Neural progenitor cell (in vitro differentiated cells): ENCODE results near the gene MARK4. TPM values are rescaled to one million over a fixed set of nuclear protein-coding genes. Genes with fewer than 3 reads are reported as not detected.

Experiments used
- DNase-seq: peaks from one replicate; pipeline ENCODE4 v3.0.0-alpha.2; 2016; ENCODE audit warnings: low spot score
- H2AFZ ChIP-seq: fragments of 200-600 bp; sonication (generic); replicated peaks from 2 replicates; pipeline ENCODE4 v1.6.1; 2016; ENCODE audit warnings: antibody characterized with exemption
- H3F3A ChIP-seq: fragments of 200-600 bp; sonication (generic); 2 replicates; pipeline ENCODE4 v1.6.1; 2016; ENCODE audit warnings: antibody characterized with exemption, low read depth
- H3K27ac ChIP-seq: fragments of 200-600 bp; sonication (generic); 2 replicates; pipeline ENCODE4 v1.5.1; 2016; ENCODE audit warnings: mild to moderate bottlenecking
- H3K27me3 ChIP-seq: fragments of 200-600 bp; sonication (generic); 2 replicates; pipeline ENCODE4 v1.6.1; 2016; ENCODE audit warnings: mild to moderate bottlenecking, moderate library complexity
- H3K36me3 ChIP-seq: fragments of 200-600 bp; sonication (generic); 2 replicates; pipeline ENCODE4 v1.5.1; 2016
- H3K4me1 ChIP-seq: fragments of 200-600 bp; sonication (generic); 2 replicates; pipeline ENCODE4 v1.6.1; 2016; ENCODE audit warnings: mixed run types
- H3K4me2 ChIP-seq: fragments of 200-600 bp; sonication (generic); 2 replicates; pipeline ENCODE4 v1.6.1; 2016
- H3K4me3 ChIP-seq: fragments of 200-600 bp; sonication (generic); 2 replicates; pipeline ENCODE4 v1.5.1; 2016
- H3K79me2 ChIP-seq: fragments of 200-600 bp; sonication (generic); 2 replicates; pipeline ENCODE4 v1.6.1; 2016; ENCODE audit warnings: low read depth
- H3K9ac ChIP-seq: fragments of 200-600 bp; sonication (generic); 2 replicates; pipeline ENCODE4 v1.6.1; 2016
- H3K9me3 ChIP-seq: fragments of 200-600 bp; sonication (generic); 2 replicates; pipeline ENCODE4 v1.5.1; 2016; ENCODE audit warnings: low read depth
- H4K20me1 ChIP-seq: fragments of 200-600 bp; sonication (generic); 2 replicates; pipeline ENCODE4 v1.6.1; 2016; ENCODE audit warnings: low read depth
- H3K27ac Mint-ChIP-seq: 3 replicates; pipeline ENCODE4 v1.8.0; 2021; ENCODE audit warnings: mixed read lengths
- H3K27me3 Mint-ChIP-seq: 2 replicates; pipeline ENCODE4 v1.8.0; 2022; ENCODE audit warnings: low read depth, mild to moderate bottlenecking, inconsistent platforms, moderate library complexity, mixed read lengths; ENCODE audit not compliant: insufficient read depth
- H3K36me3 Mint-ChIP-seq: 3 replicates; pipeline ENCODE4 v1.8.0; 2021; ENCODE audit warnings: mixed read lengths
- H3K4me1 Mint-ChIP-seq: 3 replicates; pipeline ENCODE4 v1.8.0; 2021; ENCODE audit warnings: mixed read lengths
- H3K4me3 Mint-ChIP-seq: 3 replicates; pipeline ENCODE4 v1.8.0; 2021; ENCODE audit warnings: mild to moderate bottlenecking, moderate library complexity, mixed read lengths
- H3K9me3 Mint-ChIP-seq: 3 replicates; pipeline ENCODE4 v1.8.0; 2020; ENCODE audit warnings: mixed read lengths
- CTCF ChIP-seq: fragments of 200-600 bp; sonication (generic); IDR thresholded peaks from 2 replicates; pipeline ENCODE4 v1.5.1; 2017; ENCODE audit warnings: antibody characterized with exemption, mild to moderate bottlenecking
- EZH2 ChIP-seq: fragments of 200-600 bp; sonication (generic); IDR thresholded peaks from 2 replicates; pipeline ENCODE4 v1.6.1; 2017; ENCODE audit warnings: antibody characterized with exemption, mild to moderate bottlenecking, moderate library complexity
- EZH2phosphoT487 ChIP-seq: fragments of 200-600 bp; sonication (generic); IDR thresholded peaks from 2 replicates; pipeline ENCODE4 v1.6.1; 2017; ENCODE audit warnings: antibody characterized with exemption
- total RNA-seq: library from RNA; depleted of rRNA; stranded (reverse); fragments of >200 nt; gene quantifications from 2 replicates; pipeline ENCODE4 v1.2.3, GENCODE V29; 2015; ENCODE audit warnings: low replicate concordance

The MARK4 gene
- total RNA-seq, 1 donor from 2014 or later: 22.8 TPM

DNA sequence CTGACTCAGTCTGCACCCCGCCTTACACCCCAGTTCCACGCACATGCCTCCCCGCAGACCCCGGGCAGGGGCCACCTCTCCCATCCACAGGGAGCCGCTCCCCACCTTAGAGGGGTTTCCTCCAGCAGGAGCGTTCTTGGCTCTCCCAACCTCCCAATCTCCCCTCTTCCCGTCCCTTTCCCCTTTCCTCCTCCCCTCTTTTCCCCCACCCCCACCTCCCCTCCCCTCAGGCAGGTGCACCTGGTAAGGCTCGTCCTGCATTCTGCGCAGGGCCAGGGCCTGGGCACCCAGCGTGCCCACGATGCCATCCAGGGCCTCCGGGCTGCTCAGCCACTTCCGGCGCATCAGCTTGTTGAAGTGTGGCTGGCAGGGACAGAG is 33.1 kb upstream of the MARK4 start:
- Mint-ChIP-seq H3K36me3 (no peaks in the 10 kb centered on the region), H3K27ac (no peak overlapping the region), H3K27me3 (peaks cover 43% of the 10 kb centered on the region), H3K4me1 (peaks cover 11% of the 10 kb centered on the region), H3K9me3 (no peaks in the 10 kb centered on the region), H3K4me3 (no peak overlapping the region)
- Histone ChIP-seq H3K4me2 (peak overlapping the region; percentile 57), H4K20me1 (peaks cover 13% of the 10 kb centered on the region), H3K36me3 (no peaks in the 10 kb centered on the region), H3K79me2 (no peaks in the 10 kb centered on the region), H3K27ac (no peak overlapping the region), H3K27me3 (peaks cover 99% of the 10 kb centered on the region), H3K4me3 (no peak overlapping the region), H3F3A (no peaks in the 10 kb centered on the region), H3K9me3 (no peaks in the 10 kb centered on the region), H3K9ac (no peak overlapping the region), H2AFZ (no peak overlapping the region), H3K4me1 (no peaks in the 10 kb centered on the region)
- DNase-seq: no peak
- TF ChIP-seq EZH2 (peak; percentile 14), EZH2phosphoT487 (peak; percentile 52), CTCF (no peak)

DNA sequence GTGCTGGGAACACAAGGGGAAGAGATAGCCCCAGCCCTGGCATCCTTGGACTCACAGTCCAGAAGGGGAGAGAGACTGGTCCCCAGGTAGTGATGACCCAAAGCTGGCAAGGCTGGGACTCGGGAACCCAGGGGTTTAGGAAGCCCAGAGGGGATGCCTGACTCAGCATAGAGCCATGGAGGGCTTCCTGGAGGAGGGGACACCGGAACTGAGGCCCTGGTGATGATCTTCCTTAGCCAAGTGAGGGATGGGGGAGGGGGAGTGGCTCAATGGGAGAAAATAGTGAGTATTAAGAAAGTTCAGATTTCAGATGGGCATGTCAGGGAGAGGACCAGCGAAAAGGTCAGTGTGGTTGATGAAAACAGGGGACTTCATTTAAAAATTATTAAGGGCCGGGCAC is 32.6 kb upstream of the MARK4 start:
- Mint-ChIP-seq H3K9me3 (no peaks in the 10 kb centered on the region), H3K4me1 (peaks cover 11% of the 10 kb centered on the region), H3K4me3 (no peak overlapping the region), H3K27me3 (peaks cover 43% of the 10 kb centered on the region), H3K27ac (no peak overlapping the region), H3K36me3 (no peaks in the 10 kb centered on the region)
- Histone ChIP-seq H3K4me2 (no peak overlapping the region), H3K4me3 (no peak overlapping the region), H4K20me1 (peaks cover 13% of the 10 kb centered on the region), H3K27me3 (peaks cover 99% of the 10 kb centered on the region), H3K4me1 (no peaks in the 10 kb centered on the region), H3K27ac (no peak overlapping the region), H3K9ac (no peak overlapping the region), H3F3A (no peaks in the 10 kb centered on the region), H2AFZ (no peak overlapping the region), H3K79me2 (no peaks in the 10 kb centered on the region), H3K9me3 (no peaks in the 10 kb centered on the region), H3K36me3 (no peaks in the 10 kb centered on the region)
- DNase-seq: no peak
- TF ChIP-seq EZH2 (no peak), EZH2phosphoT487 (no peak), CTCF (no peak)

DNA sequence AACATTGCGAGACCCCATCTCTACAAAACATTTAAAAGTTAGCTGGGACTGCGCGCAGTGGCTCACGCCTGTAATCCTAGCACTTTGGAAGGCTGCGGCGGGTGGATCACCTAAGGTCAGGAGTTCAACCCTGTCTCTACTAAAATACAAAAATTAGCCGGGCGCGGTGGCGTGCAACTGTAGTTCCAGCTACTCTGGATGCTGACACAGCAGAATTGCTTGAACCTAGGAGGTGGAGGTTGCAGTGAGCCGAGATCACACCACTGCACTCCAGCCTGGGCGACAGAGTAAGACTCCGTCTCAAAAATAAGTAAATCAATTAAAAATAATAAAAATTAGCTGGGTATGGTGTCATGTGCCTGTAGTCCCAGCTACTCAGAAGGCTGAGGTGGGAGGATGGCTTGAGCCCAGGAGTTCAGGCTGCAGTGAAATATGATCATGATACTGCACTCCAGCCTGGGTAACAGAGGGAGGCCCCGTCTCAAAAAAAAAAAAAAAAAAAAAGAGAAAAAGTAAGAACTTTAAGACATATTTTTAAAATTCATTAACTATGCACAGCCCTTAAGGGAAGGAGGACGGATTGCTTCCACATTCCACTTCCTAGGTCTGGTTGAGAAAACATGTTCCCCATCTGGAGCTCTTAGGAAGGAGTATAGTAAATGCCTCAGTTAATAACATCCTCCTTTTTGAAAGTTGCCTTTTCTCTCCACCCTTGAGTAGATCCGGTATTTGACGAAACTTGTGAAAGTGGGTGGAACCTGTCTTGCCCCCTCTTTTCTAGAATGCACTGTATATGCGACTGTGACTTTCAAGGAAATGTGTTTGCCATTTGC is 31.9 kb upstream of the MARK4 start:
- Histone ChIP-seq H3K9ac (no peak overlapping the region), H4K20me1 (peaks cover 13% of the 10 kb centered on the region), H3K27ac (no peak overlapping the region), H3K4me1 (no peaks in the 10 kb centered on the region), H3K36me3 (no peaks in the 10 kb centered on the region), H3K4me2 (no peak overlapping the region), H3F3A (no peaks in the 10 kb centered on the region), H2AFZ (no peak overlapping the region), H3K4me3 (no peak overlapping the region), H3K79me2 (no peaks in the 10 kb centered on the region), H3K27me3 (peaks cover 100% of the 10 kb centered on the region), H3K9me3 (no peaks in the 10 kb centered on the region)
- H3K36me3 Mint-ChIP-seq: no peaks in the 10 kb centered on the region
- TF ChIP-seq EZH2phosphoT487 (no peak), CTCF (no peak), EZH2 (no peak)
- peaks cover 11% of the 10 kb centered on the region for H3K4me1 Mint-ChIP-seq
- H3K27ac Mint-ChIP-seq: no peak overlapping the region
- H3K27me3 Mint-ChIP-seq: peaks cover 43% of the 10 kb centered on the region
- H3K4me3 Mint-ChIP-seq: no peak overlapping the region
- no peaks in the 10 kb centered on the region for H3K9me3 Mint-ChIP-seq
- DNase-seq: no peak
